GM23248 (cell line): ENCODE measurements around the gene ULBP3. TPM values are rescaled to one million over a fixed set of nuclear protein-coding genes. Genes with fewer than 3 reads are reported as not detected.
A peak's percentile ranks its signal among the peaks of the same experiment; 100 is the strongest.

ENCODE experiments used
- DNase-seq: peaks from one replicate; pipeline ENCODE4 v3.0.0-alpha.2; 2015
- H2AFZ ChIP-seq: fragments of 200-600 bp; sonication (generic); 2 replicates; pipeline ENCODE4 v1.6.1; 2016; ENCODE audit warnings: antibody characterized with exemption
- H3F3A ChIP-seq: fragments of 200-600 bp; sonication (generic); 2 replicates; pipeline ENCODE4 v1.6.1; 2016; ENCODE audit warnings: mild to moderate bottlenecking, antibody characterized with exemption, mixed run types; ENCODE audit not compliant: insufficient read depth
- H3K27ac ChIP-seq: fragments of 200-600 bp; sonication (generic); 2 replicates; pipeline ENCODE4 v1.5.1; 2016; ENCODE audit warnings: mild to moderate bottlenecking
- H3K27me3 ChIP-seq: fragments of 200-600 bp; sonication (generic); replicated peaks from 2 replicates; pipeline ENCODE4 v1.6.1; 2016; ENCODE audit warnings: mild to moderate bottlenecking; ENCODE audit not compliant: insufficient read depth
- H3K36me3 ChIP-seq: fragments of 200-600 bp; sonication (generic); 2 replicates; pipeline ENCODE4 v1.6.1; 2016; ENCODE audit warnings: low read depth, mild to moderate bottlenecking
- H3K4me1 ChIP-seq: fragments of 200-600 bp; sonication (generic); 2 replicates; pipeline ENCODE4 v1.6.1; 2016; ENCODE audit warnings: mild to moderate bottlenecking; ENCODE audit not compliant: insufficient read depth
- H3K4me2 ChIP-seq: fragments of 200-600 bp; sonication (generic); one replicate; pipeline ENCODE4 v1.6.1; 2016; ENCODE audit warnings: mild to moderate bottlenecking; ENCODE audit not compliant: unreplicated experiment
- H3K4me3 ChIP-seq: fragments of 200-600 bp; sonication (generic); 2 replicates; pipeline ENCODE4 v1.5.1; 2016; ENCODE audit warnings: mild to moderate bottlenecking
- H3K79me2 ChIP-seq: fragments of 200-600 bp; sonication (generic); 2 replicates; pipeline ENCODE4 v1.6.1; 2016; ENCODE audit warnings: mild to moderate bottlenecking; ENCODE audit not compliant: insufficient read depth
- H3K9ac ChIP-seq: fragments of 200-600 bp; sonication (generic); 2 replicates; pipeline ENCODE4 v1.6.1; 2016; ENCODE audit warnings: mild to moderate bottlenecking
- H3K9me2 ChIP-seq: fragments of 200-600 bp; sonication (generic); 2 replicates; pipeline ENCODE4 v1.6.1; 2016; ENCODE audit warnings: mixed run types, mild to moderate bottlenecking, moderate library complexity; ENCODE audit not compliant: insufficient read depth
- H3K9me3 ChIP-seq: fragments of 200-600 bp; sonication (generic); one replicate; pipeline ENCODE4 v1.6.1; 2017; ENCODE audit warnings: low read depth
- H4K20me1 ChIP-seq: fragments of 200-600 bp; sonication (generic); 2 replicates; pipeline ENCODE4 v1.6.0; 2016; ENCODE audit not compliant: insufficient read depth
- EZH2 ChIP-seq: fragments of 200-600 bp; sonication (generic); IDR thresholded peaks from 2 replicates; pipeline ENCODE4 v1.6.1; 2018; ENCODE audit warnings: antibody characterized with exemption, mild to moderate bottlenecking; ENCODE audit not compliant: insufficient read depth, poor library complexity, severe bottlenecking
- EZH2phosphoT487 ChIP-seq: fragments of 200-600 bp; sonication (generic); IDR thresholded peaks from 2 replicates; pipeline ENCODE4 v1.6.1; 2018; ENCODE audit warnings: antibody characterized with exemption, moderate library complexity, mild to moderate bottlenecking, low read depth; ENCODE audit not compliant: insufficient read depth
- WGBS, 2 experiments: methylation state at CpG; one replicate each; pipeline ENCODE4 v1.1.6; 2015 to 2017; ENCODE audit warnings: low lambda C conversion rate in 2 of 2, low coverage in 1 of 2; ENCODE audit errors: missing lambda C conversion rate in 2 of 2; 5-methylcytosine and 5-hydroxymethylcytosine counted together
- in situ Hi-C: fragments of 300-500 bp; cut with MboI; formaldehyde crosslinking; loops from 2 replicates; pipeline ENCODE4 v1.15.0; 2020
- polyA plus RNA-seq: library from polyadenylated mRNA; unstranded; fragments of >200 nt; fragmentation: Nextera tagmentation; extraction: Ambion mirVana; gene quantifications from 2 replicates; pipeline ENCODE4 v1.2.1, GENCODE V29; 2016
- total RNA-seq: library from RNA; depleted of rRNA; stranded (reverse); fragments of >200 nt; shearing (Covaris generic); gene quantifications from 2 replicates; pipeline ENCODE4 v1.2.3, GENCODE V29; 2014; rRNA removed

The ULBP3 gene
- total RNA-seq (10.1 and 12.6 TPM in 2 replicates), polyA plus RNA-seq (3.7 and 4.4 TPM in 2 replicates)

DNA sequence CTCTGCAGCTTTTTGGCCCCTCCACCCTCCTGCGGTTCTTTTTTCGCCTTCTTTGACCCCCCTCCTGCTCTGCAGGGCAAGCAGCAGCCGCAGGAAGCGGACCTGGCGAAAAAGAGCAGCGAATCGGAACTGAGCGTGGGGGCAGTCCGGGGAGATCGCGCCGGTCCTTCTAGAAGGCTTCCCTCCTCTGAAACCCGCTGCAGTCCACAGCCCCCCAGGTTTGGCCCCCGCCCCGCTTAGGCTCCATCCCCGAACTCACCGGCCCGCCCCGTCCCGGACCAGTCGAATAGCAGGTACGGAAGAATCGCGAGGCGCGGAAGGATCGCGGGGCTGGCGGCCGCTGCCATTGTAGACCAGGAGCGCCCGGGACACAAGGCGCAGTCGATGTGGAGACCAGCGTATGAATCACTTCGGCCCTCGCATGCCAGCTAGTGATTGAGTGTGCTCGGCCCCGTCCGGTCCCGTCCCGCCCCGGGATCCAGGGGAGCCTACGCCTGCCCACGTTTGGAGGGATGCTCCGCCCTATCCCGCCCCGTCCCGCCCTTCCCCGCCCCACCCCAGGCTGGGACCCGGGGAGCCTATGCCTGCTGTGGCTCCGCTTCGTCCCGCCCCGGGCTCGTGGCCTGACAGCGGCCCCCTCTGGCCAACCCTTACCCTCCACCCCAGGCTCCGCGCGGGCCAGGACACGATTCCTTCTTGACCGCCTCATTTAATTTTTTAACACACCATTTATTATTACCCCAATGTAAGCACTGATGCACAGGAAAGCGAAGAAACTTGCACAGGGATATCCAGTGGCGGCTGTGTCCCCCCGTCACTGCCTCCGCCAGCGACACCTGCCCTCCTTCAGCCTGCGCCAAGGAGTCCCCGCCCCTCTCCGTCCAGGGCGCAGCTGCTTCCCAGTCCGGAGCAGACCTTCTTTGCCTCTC lies at the start of gene ULBP3:
Gene ULBP3, minus strand, starts transcription at position 402 of the 929 bp plus-strand sequence. Its CDS starts 55 bp downstream, at position 347.
- in situ Hi-C loops = loop anchor here (25.0 kb wide), 1 partner anchor 743 kb away; no protein-coding TSS in a partner anchor
- H3K4me2 ChIP-seq = peak within 1 kb of the TSS; percentile 80
- H4K20me1 ChIP-seq = no peaks in the 10 kb centered on the region
- peak within 1 kb of the TSS; percentile 10; the same call in 1 of the 2 replicates for H3K27ac ChIP-seq
- peaks cover 12% of the 10 kb centered on the region; the same call in 1 of the 2 replicates for H3F3A ChIP-seq
- peak within 1 kb of the TSS; percentile 89 for H2AFZ ChIP-seq
- no peaks in the 10 kb centered on the region for H3K9me2 ChIP-seq
- peak; percentile 98 for DNase-seq
- no peaks in the 10 kb centered on the region for H3K27me3 ChIP-seq
- 0 out of 2 replicates have a peak, but pooled peaks cover 7% of the 10 kb centered on the region for H3K4me1 ChIP-seq
- no peaks in the 10 kb centered on the region for H3K79me2 ChIP-seq
- no peaks in the 10 kb centered on the region for H3K36me3 ChIP-seq
- H3K4me3 ChIP-seq = peak within 1 kb of the TSS; percentile 83
- TF ChIP-seq EZH2 (no peak), EZH2phosphoT487 (no peak)
- H3K9me3 ChIP-seq = no peaks in the 10 kb centered on the region
- 15 to 34% methylated on average over 27 to 70 of the region's 72 CpGs for WGBS, 2 experiments
- H3K9ac ChIP-seq = peak within 1 kb of the TSS; percentile 81

- Histone ChIP-seq H3K27ac (no peak overlapping the region), H4K20me1 (no peaks in the 10 kb centered on the region), H3F3A (no peaks in the 10 kb centered on the region), H3K9me2 (no peaks in the 10 kb centered on the region), H3K4me1 (0 out of 2 replicates have a peak, but pooled peaks cover 4% of the 10 kb centered on the region), H2AFZ (no peak overlapping the region), H3K36me3 (no peaks in the 10 kb centered on the region), H3K9me3 (no peaks in the 10 kb centered on the region), H3K9ac (no peak overlapping the region), H3K79me2 (no peaks in the 10 kb centered on the region), H3K4me3 (no peak overlapping the region), H3K4me2 (no peak overlapping the region), H3K27me3 (no peaks in the 10 kb centered on the region)
- 91 to 94% methylated on average over 9 of the region's 9 CpGs for WGBS, 2 experiments
- TF ChIP-seq EZH2phosphoT487 (no peak), EZH2 (no peak)
- no peak for DNase-seq
- in situ Hi-C loops = no loop called here
Measured at GRCh38 chr6:150118627-150119026, 49.7 kb upstream of the ULBP3 start.

DNA sequence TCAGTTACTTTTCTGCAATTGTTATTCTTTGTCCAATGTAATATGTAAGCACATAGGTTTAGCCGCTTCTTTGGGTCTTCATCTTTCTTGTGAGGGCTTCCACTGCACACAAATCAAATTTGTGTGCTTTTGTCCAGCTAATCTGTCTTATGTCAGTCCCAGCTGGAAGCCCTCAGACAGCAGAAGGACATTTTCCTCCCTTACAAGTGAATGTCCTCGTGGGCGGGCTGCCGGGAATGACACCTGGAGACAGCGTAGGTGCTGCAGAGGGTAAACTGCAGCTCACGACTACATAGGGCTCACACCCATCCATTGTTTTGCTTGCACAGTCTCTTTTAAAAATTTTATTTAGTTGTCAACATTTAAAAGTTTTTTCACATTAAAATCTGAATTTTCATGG lies 49.3 kb upstream of the ULBP3 start:
- WGBS, 2 experiments = 64 to 68% methylated on average over 6 of the region's 6 CpGs
- Histone ChIP-seq H3K27ac (no peak overlapping the region), H3K79me2 (no peaks in the 10 kb centered on the region), H3K9me3 (no peaks in the 10 kb centered on the region), H3K4me2 (no peak overlapping the region), H3K4me3 (no peak overlapping the region), H3K4me1 (0 out of 2 replicates have a peak, but pooled peaks cover 4% of the 10 kb centered on the region), H2AFZ (no peak overlapping the region), H3K9ac (no peak overlapping the region), H3K27me3 (no peaks in the 10 kb centered on the region), H3F3A (no peaks in the 10 kb centered on the region), H4K20me1 (no peaks in the 10 kb centered on the region), H3K36me3 (no peaks in the 10 kb centered on the region), H3K9me2 (no peaks in the 10 kb centered on the region)
- no peak for DNase-seq
- in situ Hi-C loops = no loop called here
- no peak for TF ChIP-seq EZH2

DNA sequence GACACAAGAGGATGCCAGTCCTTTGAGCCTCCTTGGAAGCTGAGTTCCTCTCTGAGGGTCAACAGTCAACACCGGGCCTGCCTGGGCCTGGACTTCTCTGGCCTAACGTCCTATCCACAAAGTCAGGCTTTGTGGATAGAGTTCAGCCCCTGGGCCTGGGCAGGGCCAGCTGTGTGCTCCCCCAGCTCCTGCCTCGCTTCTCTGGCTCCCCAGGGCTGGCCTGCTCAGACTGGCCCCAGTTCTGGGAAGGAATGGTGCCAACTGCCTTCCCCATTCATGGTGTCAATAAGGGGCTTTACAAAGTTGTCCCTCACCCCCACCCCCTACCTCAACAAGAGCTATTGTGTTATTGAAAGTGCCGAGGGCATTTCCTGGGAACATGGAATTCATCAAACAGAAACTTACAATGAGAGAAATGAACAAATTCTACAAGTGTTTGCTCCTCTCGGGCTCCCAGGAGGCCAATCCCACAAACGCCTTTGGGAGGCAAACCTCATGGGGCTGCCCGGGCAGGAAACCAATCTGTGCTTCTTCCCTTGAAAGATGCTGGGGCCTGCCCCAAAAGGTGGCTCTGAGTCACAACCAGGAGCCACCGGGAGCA lies 47.4 kb upstream of the ULBP3 start:
- Histone ChIP-seq H3K4me2 (no peak overlapping the region), H3K27ac (no peak overlapping the region), H4K20me1 (no peaks in the 10 kb centered on the region), H3K4me1 (0 out of 2 replicates have a peak, but pooled peaks cover 4% of the 10 kb centered on the region), H3K36me3 (no peaks in the 10 kb centered on the region), H3K27me3 (no peaks in the 10 kb centered on the region), H3K9ac (no peak overlapping the region), H3F3A (no peaks in the 10 kb centered on the region), H3K4me3 (no peak overlapping the region), H3K79me2 (no peaks in the 10 kb centered on the region), H2AFZ (no peak overlapping the region), H3K9me3 (no peaks in the 10 kb centered on the region), H3K9me2 (no peaks in the 10 kb centered on the region)
- no peak for DNase-seq
- TF ChIP-seq EZH2 = no peak
- TF ChIP-seq EZH2phosphoT487 = no peak
- 68 to 77% methylated on average over 8 of the region's 8 CpGs for WGBS, 2 experiments
- in situ Hi-C loops = no loop called here
